ENCODE results near the gene INPP5A. TPM values are rescaled to one million over a fixed set of nuclear protein-coding genes. Genes with fewer than 3 reads are reported as not detected.
A peak's percentile ranks its signal among the peaks of the same experiment; 100 is the strongest.

The INPP5A gene
- total RNA-seq, 4 donors from 2014 or later = 34.8 to 80.8 (median 52.8) TPM

- Histone ChIP-seq H3K27ac (no peak overlapping the region), H3K4me1 (peaks cover 0 to 3% (median 0%) of the 10 kb centered on the region in 4 donors), H3K4me3 (no peak overlapping the region), H3K9me3 (peaks cover 7 to 8% of the 10 kb centered on the region in 2 donors), H3K36me3 (no peaks in the 10 kb centered on the region), H3K27me3 (no peaks in the 10 kb centered on the region)
- 92 to 94% methylated on average over 2 of the region's 2 CpGs for WGBS, 2 donors (ENCODE audit: low coverage in 1 of 2)
- in situ Hi-C loops (cut with MboI; ENCODE audit: low pct_ligation_motif_present in 1 of 4, low pct_unique_long_range_greater_than_20kb in 1 of 4, low sequenced_read_pairs in 3 of 4) = no loop called here
- no peak for TF ChIP-seq CTCF (IDR thresholded peaks at IDR 0.05)
- TF ChIP-seq POLR2AphosphoS5 (IDR thresholded peaks at IDR 0.05) = no peak
- no peak for TF ChIP-seq POLR2A (IDR thresholded peaks at IDR 0.05)
- intact Hi-C loops (cut with DNase I; ENCODE audit: low total_unique reads) = no loop called here
- no peak for DNase-seq
Measured at GRCh38 chr10:132619927-132620326, 82.3 kb downstream of the INPP5A start.

- 93% methylated on average over 31 of the region's 31 CpGs; no CpG with 5 or more reads in 1 of the 2 donors for WGBS, 2 donors (ENCODE audit: low coverage in 1 of 2)
- Histone ChIP-seq H3K9me3 (peaks cover 7 to 8% of the 10 kb centered on the region in 2 donors), H3K27me3 (no peaks in the 10 kb centered on the region), H3K27ac (peak overlapping the region in 1 of 4 donors; percentile 53), H3K4me3 (no peak overlapping the region), H3K4me1 (peaks cover 5 to 34% (median 17%) of the 10 kb centered on the region in 4 donors), H3K36me3 (no peaks in the 10 kb centered on the region)
- intact Hi-C loops (cut with DNase I; ENCODE audit: low total_unique reads) (no loop called here), in situ Hi-C loops (cut with MboI; ENCODE audit: low pct_ligation_motif_present in 1 of 4, low pct_unique_long_range_greater_than_20kb in 1 of 4, low sequenced_read_pairs in 3 of 4) (no loop called here)
- DNase-seq = no peak
- TF ChIP-seq EP300 (IDR thresholded peaks at IDR 0.05; ENCODE audit: low read depth) = no peak
Measured at GRCh38 chr10:132624061-132624846, 86.7 kb downstream of the INPP5A start.

DNA sequence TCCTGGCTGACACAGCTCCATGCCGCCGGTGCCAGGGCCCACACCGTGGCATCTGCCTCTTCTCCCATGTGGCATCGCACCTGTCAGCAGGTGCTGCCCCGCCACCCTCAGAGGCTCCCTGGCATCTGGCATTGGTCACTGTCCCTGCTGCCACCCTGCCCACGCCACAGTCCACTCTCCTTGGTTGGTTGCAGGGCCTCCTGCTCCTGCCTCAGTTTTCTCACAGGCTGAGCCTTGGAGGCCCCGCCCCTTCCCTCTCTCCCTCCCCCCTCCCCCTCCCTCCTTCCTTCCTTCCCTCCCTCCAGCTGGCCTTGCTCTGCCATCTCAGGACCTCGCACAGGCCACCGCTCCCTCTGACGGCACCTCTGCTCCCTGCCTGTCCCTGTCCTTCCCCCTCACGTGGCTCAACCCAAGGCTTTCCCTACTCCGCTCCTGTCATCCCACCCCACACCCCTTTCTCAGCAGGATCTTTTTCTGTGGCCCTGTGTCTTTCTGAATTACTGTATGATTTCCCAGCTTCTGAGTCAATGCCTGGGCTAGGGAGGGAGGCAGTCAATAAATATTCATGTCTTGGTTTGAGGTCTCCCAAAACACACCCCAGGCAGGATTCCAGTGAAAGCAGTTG, 87.4 kb downstream of the INPP5A start:
- no peak for DNase-seq
- intact Hi-C loops (cut with DNase I; ENCODE audit: low total_unique reads) (no loop called here), in situ Hi-C loops (cut with MboI; ENCODE audit: low pct_ligation_motif_present in 1 of 4, low pct_unique_long_range_greater_than_20kb in 1 of 4, low sequenced_read_pairs in 3 of 4) (loop anchor here in 3 of 4 donors (25.0 kb wide), 3 partner anchors 88 to 388 kb away; partner anchors contain the start of genes INPP5A (in 1 of the 3) and PWWP2B (in 1 of the 3))
- Histone ChIP-seq H3K27me3 (no peaks in the 10 kb centered on the region), H3K9me3 (peaks cover 4 to 5% of the 10 kb centered on the region in 2 donors), H3K4me1 (peaks cover 5 to 39% (median 20%) of the 10 kb centered on the region in 4 donors), H3K36me3 (no peaks in the 10 kb centered on the region), H3K27ac (peak overlapping the region in 2 of 4 donors; percentile 9 to 53), H3K4me3 (no peak overlapping the region)
- TF ChIP-seq POLR2A (IDR thresholded peaks at IDR 0.05) (no peak), EP300 (IDR thresholded peaks at IDR 0.05; ENCODE audit: low read depth) (no peak), CTCF (IDR thresholded peaks at IDR 0.05) (no peak), POLR2AphosphoS5 (IDR thresholded peaks at IDR 0.05) (no peak)
- 62 to 77% methylated on average over 2 to 12 of the region's 12 CpGs for WGBS, 2 donors (ENCODE audit: low coverage in 1 of 2)

GRCh38 chr10:132626019-132626760, 88.6 kb downstream of the INPP5A start:
- peak overlapping the region; percentile 83 to 95 (median 89) for H3K27ac ChIP-seq
- in situ Hi-C loops (cut with MboI; ENCODE audit: low pct_ligation_motif_present in 1 of 4, low pct_unique_long_range_greater_than_20kb in 1 of 4, low sequenced_read_pairs in 3 of 4) (loop anchor here in 3 of 4 donors (25.0 kb wide), 3 partner anchors 89 to 389 kb away; partner anchors contain the start of genes INPP5A (in 1 of the 3) and PWWP2B (in 1 of the 3)), intact Hi-C loops (cut with DNase I; ENCODE audit: low total_unique reads) (no loop called here)
- no peak overlapping the region for H3K4me3 ChIP-seq
- no peak for DNase-seq
- H3K27me3 ChIP-seq = no peaks in the 10 kb centered on the region
- no peak for TF ChIP-seq POLR2AphosphoS5 (IDR thresholded peaks at IDR 0.05)
- no peak for TF ChIP-seq CTCF (IDR thresholded peaks at IDR 0.05)
- no peak for TF ChIP-seq EP300 (IDR thresholded peaks at IDR 0.05; ENCODE audit: low read depth)
- TF ChIP-seq POLR2A (IDR thresholded peaks at IDR 0.05) = no peak
- no peaks in the 10 kb centered on the region for H3K9me3 ChIP-seq
- H3K4me1 ChIP-seq = peaks cover 12 to 46% (median 27%) of the 10 kb centered on the region in 4 donors
- no peaks in the 10 kb centered on the region for H3K36me3 ChIP-seq
- 87% methylated on average over 24 of the region's 24 CpGs; no CpG with 5 or more reads in 1 of the 2 donors for WGBS, 2 donors (ENCODE audit: low coverage in 1 of 2)

All from transverse colon (tissue), 4 donors.